Prostate gland (tissue), 2 donors: ENCODE results near the gene ZNF587B. TPM values are rescaled to one million over a fixed set of nuclear protein-coding genes. Genes with fewer than 3 reads are reported as not detected.

ENCODE experiments used
- DNase-seq: peaks from one replicate; pipeline ENCODE4 v3.0.0-alpha.2; 2019; ENCODE audit warnings: low spot score
- H3K27ac ChIP-seq, 2 donors: fragments of 200-600 bp; sonication (generic); 2 replicates each; pipeline ENCODE4 v1.5.1; 2017 to 2019
- H3K27me3 ChIP-seq: fragments of 200-600 bp; sonication (generic); replicated peaks from 2 replicates; pipeline ENCODE4 v1.5.1; 2019; ENCODE audit not compliant: insufficient read depth
- H3K36me3 ChIP-seq, 2 donors: fragments of 200-600 bp; sonication (generic); 1 replicate in 1 of 2; 2 replicates in 1 of 2; pipeline versions ENCODE4 v1.5.1 to v1.8.1; 2017 to 2019
- H3K4me1 ChIP-seq: fragments of 200-600 bp; sonication (generic); replicated peaks from 2 replicates; pipeline ENCODE4 v1.5.1; 2019
- H3K4me3 ChIP-seq, 2 donors: fragments of 200-600 bp; sonication (generic); 2 replicates each; pipeline ENCODE4 v1.5.1; 2017 to 2019
- H3K9me3 ChIP-seq: fragments of 200-600 bp; sonication (generic); 2 replicates; pipeline ENCODE4 v1.5.1; 2017
- CTCF ChIP-seq, 4 experiments: fragments of 200-600 bp in 2 of 4; fragments of 450-650 bp in 2 of 4; sonication (generic) in 2 of 4; IDR thresholded peaks; 1 replicate in 3 of 4; 2 replicates in 1 of 4; pipeline ENCODE4 v1.5.1; 2016 to 2019; ENCODE audit warnings: antibody characterized with exemption in 4 of 4, mild to moderate bottlenecking in 2 of 4, moderate library complexity in 2 of 4
- POLR2A ChIP-seq: fragments of 450-650 bp; IDR thresholded peaks from one replicate; pipeline ENCODE4 v1.6.1; 2016; ENCODE audit warnings: antibody characterized with exemption, mild to moderate bottlenecking
- POLR2AphosphoS5 ChIP-seq: sonication (generic); formaldehyde crosslinking; IDR thresholded peaks from one replicate; pipeline ENCODE4 v1.6.1; 2017; ENCODE audit warnings: antibody characterized with exemption
- WGBS: methylation state at CpG from one replicate; pipeline ENCODE4 v1.1.5; 2018; 5-methylcytosine and 5-hydroxymethylcytosine counted together
- intact Hi-C: fragments of 100-400 bp; cut with DNase I; formaldehyde crosslinking; loops from one replicate; pipeline ENCODE4 v1.14.2; 2022
- total RNA-seq, 2 donors: library from RNA; depleted of rRNA; stranded (reverse); fragments of >200 nt; gene quantifications; one replicate each; pipeline ENCODE4 v1.1.0, GENCODE V29; 2016

ZNF587B gene
- total RNA-seq, 2 donors from 2014 or later = 21.1 to 23.5 TPM

GRCh38 chr19:57815247-57816075, 14.6 kb upstream of the ZNF587B start:
- H3K4me1 ChIP-seq = peaks cover 5% of the 10 kb centered on the region
- no peak for DNase-seq
- no peak for TF ChIP-seq POLR2A
- no peak for TF ChIP-seq CTCF (IDR thresholded peaks at IDR 0.05)
- no peak for TF ChIP-seq POLR2AphosphoS5
- H3K27ac ChIP-seq = peak overlapping the region; percentile 82 to 84
- peak overlapping the region in 1 of 2 donors; percentile 65 for H3K4me3 ChIP-seq
- WGBS = 68% methylated on average over 17 of the region's 17 CpGs
- no peaks in the 10 kb centered on the region for H3K27me3 ChIP-seq
- no peaks in the 10 kb centered on the region for H3K9me3 ChIP-seq
- intact Hi-C loops = no loop called here
- H3K36me3 ChIP-seq = no peaks in the 10 kb centered on the region

GRCh38 chr19:57816652-57817051, 13.4 kb upstream of the ZNF587B start:
- intact Hi-C loops = no loop called here
- no peaks in the 10 kb centered on the region for H3K9me3 ChIP-seq
- TF ChIP-seq CTCF (IDR thresholded peaks at IDR 0.05) (no peak), POLR2AphosphoS5 (no peak), POLR2A (no peak)
- DNase-seq = no peak
- H3K27ac ChIP-seq = no peak overlapping the region
- 69% methylated on average over 7 of the region's 7 CpGs for WGBS
- H3K36me3 ChIP-seq = no peaks in the 10 kb centered on the region
- peaks cover 3% of the 10 kb centered on the region for H3K4me1 ChIP-seq
- H3K4me3 ChIP-seq = no peak overlapping the region
- H3K27me3 ChIP-seq = no peaks in the 10 kb centered on the region

- Histone ChIP-seq H3K9me3 (no peaks in the 10 kb centered on the region), H3K4me1 (no peaks in the 10 kb centered on the region), H3K4me3 (no peak overlapping the region), H3K36me3 (no peaks in the 10 kb centered on the region), H3K27ac (no peak overlapping the region), H3K27me3 (no peaks in the 10 kb centered on the region)
- intact Hi-C loops = no loop called here
- no peak for DNase-seq
- 92% methylated on average over 14 of the region's 14 CpGs for WGBS
- TF ChIP-seq POLR2AphosphoS5 (no peak), CTCF (IDR thresholded peaks at IDR 0.05) (no peak)
Observed at GRCh38 chr19:57817976-57818375, 12.1 kb upstream of the ZNF587B start.

- Histone ChIP-seq H3K27me3 (no peaks in the 10 kb centered on the region), H3K27ac (no peak overlapping the region), H3K9me3 (no peaks in the 10 kb centered on the region), H3K36me3 (no peaks in the 10 kb centered on the region), H3K4me1 (no peaks in the 10 kb centered on the region), H3K4me3 (no peak overlapping the region)
- DNase-seq = no peak
- intact Hi-C loops = no loop called here
- WGBS = 84% methylated on average over 7 of the region's 7 CpGs
- no peak for TF ChIP-seq POLR2A
- no peak for TF ChIP-seq CTCF (IDR thresholded peaks at IDR 0.05)
- no peak for TF ChIP-seq POLR2AphosphoS5
Observed at GRCh38 chr19:57818378-57818777, 11.7 kb upstream of the ZNF587B start.
